ENCODE results near the gene IRAK3.

- TF ChIP-seq CTCF (IDR thresholded peaks at IDR 0.05) (no peak), REST (IDR thresholded peaks at IDR 0.05; ENCODE audit: insufficient read depth in 1 of 2, low read depth in 2 of 2, low read length in 1 of 2) (no peak), POLR2AphosphoS5 (IDR thresholded peaks at IDR 0.05; ENCODE audit: low read depth, low read length) (no peak)
Observed at GRCh38 chr12:66262737-66263136, 73.7 kb downstream of the IRAK3 start.
